GM12878 (cell line): ENCODE measurements around the gene NECTIN1. TPM values are rescaled to one million over a fixed set of nuclear protein-coding genes. Genes with fewer than 3 reads are reported as not detected.

Experiments used
- ATAC-seq: fragments of 200-7000 bp; cut with Tn5 transposase; 3 replicates; pipeline ENCODE4 v1.9.1; 2020; ENCODE audit warnings: mild to moderate bottlenecking, moderate library complexity
- BruUV-seq: library from RNA; stranded (reverse); fragments of 400-500 nt; replicated peaks from 2 replicates; lab custom pipeline; 2021; lab: Mats Ljungman, UMichigan
- CTCF ChIA-PET: fragments of 300-600 bp; sonication (Branson Sonifier 250); formaldehyde crosslinking; extraction: SDS; loops from one replicate; lab custom pipeline; 2021; ENCODE audit warnings: inconsistent platforms; lab: Yijun Ruan, JAX
- POLR2A ChIA-PET: fragments of 350-600 bp; formaldehyde crosslinking; extraction: SDS; loops from one replicate; lab custom pipeline; 2021; ENCODE audit warnings: inconsistent platforms; lab: Charles Lee
- RAD21 ChIA-PET: fragments of 300-600 bp; sonication (Branson Sonifier 250); formaldehyde crosslinking; loops from one replicate; lab custom pipeline; 2023; ENCODE audit warnings: antibody characterized with exemption; ENCODE audit not compliant: unreplicated experiment; lab: Charles Lee
- SMC1A ChIA-PET: fragments of 300-600 bp; sonication (Branson Sonifier 250); formaldehyde crosslinking; loops from one replicate; lab custom pipeline; 2023; ENCODE audit not compliant: unreplicated experiment, uncharacterized antibody; lab: Charles Lee
- DNase-seq: peaks from one replicate; pipeline ENCODE4 v3.0.0-alpha.2; 2011; ENCODE audit warnings: low read depth, low spot score
- FAIRE-seq: peaks from 3 replicates; lab custom pipeline; 2011; peaks lifted over from hg19 to GRCh38; lab: Jason Lieb, UNC
- H2AFZ ChIP-seq: 2 replicates; pipeline ENCODE4 v1.6.0; 2011; ENCODE audit warnings: low read depth, low read length, control low read depth; ENCODE audit not compliant: control insufficient read depth
- H3K27ac ChIP-seq: 2 replicates; pipeline ENCODE4 v1.5.1; 2011; ENCODE audit warnings: control low read depth; ENCODE audit not compliant: control insufficient read depth, insufficient read depth
- H3K27me3 ChIP-seq, 2 experiments: replicated peaks in 1 of 2; 2 replicates each; pipeline versions ENCODE4 v1.6.0 to v1.6.1; 2011; ENCODE audit warnings: low read length in 1 of 2; ENCODE audit not compliant: control insufficient read depth in 2 of 2, insufficient read depth in 2 of 2
- H3K36me3 ChIP-seq, 2 experiments: 2 replicates each; pipeline ENCODE4 v1.5.1; 2011; ENCODE audit warnings: low read length in 1 of 2; ENCODE audit not compliant: control insufficient read depth in 2 of 2, insufficient read depth in 2 of 2
- H3K4me1 ChIP-seq: 2 replicates; pipeline ENCODE4 v1.6.1; 2011; ENCODE audit warnings: mild to moderate bottlenecking, low read length, moderate library complexity, mixed read lengths; ENCODE audit not compliant: control insufficient read depth, insufficient read depth
- H3K4me2 ChIP-seq: 2 replicates; pipeline ENCODE4 v1.6.0; 2011; ENCODE audit warnings: control low read depth; ENCODE audit not compliant: control insufficient read depth, insufficient read depth
- H3K4me3 ChIP-seq: fragments of 200-600 bp; sonication (generic); 2 replicates; pipeline ENCODE4 v1.5.1; 2016
- H3K79me2 ChIP-seq: 2 replicates; pipeline ENCODE4 v1.6.0; 2011; ENCODE audit warnings: low read length; ENCODE audit not compliant: control insufficient read depth, insufficient read depth
- H3K9ac ChIP-seq: 2 replicates; pipeline ENCODE4 v1.8.0; 2011; ENCODE audit warnings: low read length, control low read depth, mixed read lengths; ENCODE audit not compliant: control insufficient read depth, insufficient read depth
- H3K9me3 ChIP-seq: replicated peaks from 3 replicates; pipeline ENCODE4 v1.5.1; 2011; ENCODE audit warnings: mild to moderate bottlenecking, low read length; ENCODE audit not compliant: control insufficient read depth, insufficient read depth
- H4K20me1 ChIP-seq: 2 replicates; pipeline ENCODE4 v1.6.0; 2011; ENCODE audit not compliant: control insufficient read depth, insufficient read depth
- ATF7 ChIP-seq: fragments of 450-650 bp; IDR thresholded peaks from 2 replicates; pipeline ENCODE4 v1.6.1; 2016; ENCODE audit warnings: low read depth, mild to moderate bottlenecking
- CHD2 ChIP-seq: IDR thresholded peaks from 2 replicates; pipeline ENCODE4 v1.6.1; 2011; ENCODE audit warnings: low read depth, low read length, improper control_type of control experiment, borderline replicate concordance
- CREB1 ChIP-seq: IDR thresholded peaks from 2 replicates; pipeline ENCODE4 v1.6.1; 2012; ENCODE audit warnings: low read depth, mild to moderate bottlenecking, inconsistent platforms
- CTCF ChIP-seq, 3 experiments: IDR thresholded peaks in 2 of 3; conservative IDR thresholded peaks in 1 of 3; 2 replicates each; pipeline ENCODE4 v1.5.1; 2011; ENCODE audit warnings: low read depth in 3 of 3, low read length in 3 of 3, mild to moderate bottlenecking in 3 of 3, control low read depth in 2 of 3, moderate library complexity in 2 of 3, inconsistent platforms in 1 of 3, mixed read lengths in 1 of 3; ENCODE audit not compliant: control insufficient read depth in 2 of 3, insufficient read depth in 1 of 3; ENCODE audit errors: extremely low read depth in 1 of 3
- WGBS: methylation state at CpG from one replicate; pipeline ENCODE4 v1.1.6; 2016; ENCODE audit warnings: low lambda C conversion rate; ENCODE audit not compliant: insufficient replicate concordance, insufficient coverage; ENCODE audit errors: missing lambda C conversion rate; 5-methylcytosine and 5-hydroxymethylcytosine counted together
- in situ Hi-C: fragments of 300-500 bp; cut with MboI; formaldehyde crosslinking; loops from 9 replicates; pipeline ENCODE4 v1.14.3; 2018; ENCODE audit warnings: mixed read lengths
- intact Hi-C: fragments of 100-400 bp; cut with micrococcal nuclease; formaldehyde crosslinking; loops from one replicate; pipeline ENCODE4 v1.14.2; 2022; ENCODE audit not compliant: unreplicated experiment
- polyA plus RNA-seq, 11 experiments: library from polyadenylated mRNA; depleted of rRNA in 4 of 11; unstranded in 6 of 11; stranded (reverse) in 5 of 11; fragments of >200 nt; fragmentation: Nextera tagmentation in 4 of 11; fragmentation: Illumina TruSeq in 1 of 11; extraction: Ambion mirVana in 4 of 11; extraction: Trizol in 1 of 11; gene quantifications; 1 replicate in 1 of 11; 2 replicates in 10 of 11; pipeline versions ENCODE4 v1.2.1 to v1.2.3, GENCODE V29; 2011 to 2016; ENCODE audit warnings: inconsistent platforms in 2 of 11, missing spikeins in 2 of 11, low read depth in 1 of 11
- total RNA-seq, 4 experiments: library from RNA; depleted of rRNA in 3 of 4; stranded (reverse); fragments of >200 nt in 3 of 4; fragmentation: Illumina TruSeq in 1 of 4; extraction: Trizol in 1 of 4; gene quantifications; 2 replicates each; pipeline versions ENCODE4 v1.2.1 to v1.2.3, GENCODE V29; 2013 to 2021
- TF ChIP-seq, protein P1 (sequence below): fragments of 450-650 bp; IDR thresholded peaks from 2 replicates; pipeline ENCODE4 v1.6.1; 2016; ENCODE audit warnings: mild to moderate bottlenecking

Gene NECTIN1
- total and polyA plus RNA-seq, 10 of the 15 experiments (the other 5 are each of a cell fraction or from before 2014, with no cell fraction given), result 0.97 to 9.2 (median 2.3) TPM

- Histone ChIP-seq H3K4me1 (peaks cover 25% of the 10 kb centered on the region), H3K79me2 (no peaks in the 10 kb centered on the region), H3K9ac (no peak overlapping the region), H3K27me3 (no peaks in the 10 kb centered on the region), H3K9me3 (no peaks in the 10 kb centered on the region), H3K4me2 (no peak overlapping the region), H3K36me3 (no peaks in the 10 kb centered on the region), H4K20me1 (no peaks in the 10 kb centered on the region), H2AFZ (no peak overlapping the region), H3K4me3 (no peak overlapping the region), H3K27ac (no peak overlapping the region)
- SMC1A ChIA-PET, result interaction anchor here (1.0 to 5.1 kb wide), 9 partner anchors 10 to 59 kb away, joined by 3 to 42 read pairs (median 5); partner anchors contain the start of gene NECTIN1
- ATAC-seq (peak; percentile 45; the same call in 2 of the 3 replicates), FAIRE-seq (no peak), DNase-seq (no peak)
- POLR2A ChIA-PET, result interaction anchor here (0.9 to 1.9 kb wide), 5 partner anchors 19 to 58 kb away, joined by 3 to 9 read pairs (median 3); partner anchors contain the start of gene NECTIN1
- TF ChIP-seq, protein P1, sequence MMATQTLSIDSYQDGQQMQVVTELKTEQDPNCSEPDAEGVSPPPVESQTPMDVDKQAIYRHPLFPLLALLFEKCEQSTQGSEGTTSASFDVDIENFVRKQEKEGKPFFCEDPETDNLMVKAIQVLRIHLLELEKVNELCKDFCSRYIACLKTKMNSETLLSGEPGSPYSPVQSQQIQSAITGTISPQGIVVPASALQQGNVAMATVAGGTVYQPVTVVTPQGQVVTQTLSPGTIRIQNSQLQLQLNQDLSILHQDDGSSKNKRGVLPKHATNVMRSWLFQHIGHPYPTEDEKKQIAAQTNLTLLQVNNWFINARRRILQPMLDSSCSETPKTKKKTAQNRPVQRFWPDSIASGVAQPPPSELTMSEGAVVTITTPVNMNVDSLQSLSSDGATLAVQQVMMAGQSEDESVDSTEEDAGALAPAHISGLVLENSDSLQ, result peak; percentile 80
- TF ChIP-seq CREB1, result 0 out of 2 replicates have a peak, but pooled peaks have one; percentile 15
- TF ChIP-seq CTCF (IDR thresholded peaks at IDR 0.05 in 2 of 3, conservative IDR thresholded peaks at IDR 0.05 in 1 of 3; ENCODE audit: control insufficient read depth in 2 of 3, extremely low read depth in 1 of 3, insufficient read depth in 1 of 3, low read depth in 3 of 3, low read length in 3 of 3), result no peak
- TF ChIP-seq ATF7, result peak; percentile 57; the same call in 1 of the 2 replicates
- TF ChIP-seq CHD2, result no peak
- no TSS peak for BruUV-seq
- WGBS, result 41% methylated on average over 7 of the region's 7 CpGs
- in situ Hi-C loops (no loop called here), intact Hi-C loops (no loop called here)
- CTCF ChIA-PET, result interaction anchor here (0.5 to 6.8 kb wide), 12 partner anchors 10 to 306 kb away, joined by 3 to 57 read pairs (median 6); partner anchors contain the start of gene NECTIN1
- RAD21 ChIA-PET, result interaction anchor here (1.0 to 2.7 kb wide), 6 partner anchors 10 to 59 kb away, joined by 3 to 37 read pairs (median 9); partner anchors contain the start of gene NECTIN1
These were observed 35.7 kb downstream of the NECTIN1 start for GRCh38 chr11:119693253-119693815.
